Right cardiac atrium (tissue), 5 donors: ENCODE measurements around the gene NINJ1. TPM values are rescaled to one million over a fixed set of nuclear protein-coding genes. Genes with fewer than 3 reads are reported as not detected.

Source experiments
- ATAC-seq, 2 donors: fragments of 200-7000 bp; cut with Tn5 transposase; one replicate each; pipeline versions ENCODE4 v1.8.0 to v1.9.1; 2020; ENCODE audit warnings: moderate library complexity in 2 of 2, mild to moderate bottlenecking in 1 of 2
- DNase-seq, 3 donors: peaks; one replicate each; pipeline ENCODE4 v3.0.0-alpha.2; 2020
- H3K27ac ChIP-seq: one replicate; pipeline ENCODE4 v1.5.1; 2013; ENCODE audit warnings: mild to moderate bottlenecking, low read length, control low read depth, moderate library complexity
- H3K27me3 ChIP-seq: one replicate; pipeline ENCODE4 v1.6.1; 2013; ENCODE audit not compliant: control insufficient read depth, insufficient read depth
- H3K4me1 ChIP-seq: one replicate; pipeline ENCODE4 v1.6.1; 2013; ENCODE audit warnings: low read length; ENCODE audit not compliant: control insufficient read depth, insufficient read depth
- H3K4me3 ChIP-seq: one replicate; pipeline ENCODE4 v1.5.1; 2013; ENCODE audit warnings: low read length, control low read depth
- H3K9me3 ChIP-seq: one replicate; pipeline ENCODE4 v1.6.1; 2013; ENCODE audit warnings: low read length; ENCODE audit not compliant: control insufficient read depth
- WGBS: extraction: QIAGEN DNeasy Blood & Tissue Kit; methylation state at CpG from one replicate; pipeline ENCODE4 v1.1.7; 2013; 5-methylcytosine and 5-hydroxymethylcytosine counted together
- intact Hi-C, 4 donors: fragments of 100-400 bp; cut with DNase I; formaldehyde crosslinking; loops; one replicate each; pipeline versions ENCODE4 v1.11.0 to v1.14.0; 2022 to 2023
- polyA plus RNA-seq: library from polyadenylated mRNA; stranded (reverse); fragments of 200-250 nt; gene quantifications from one replicate; pipeline ENCODE4 v1.2.3, GENCODE V29; 2013
- total RNA-seq, 4 donors: library from RNA; stranded (reverse); fragmentation: NEBNext Ultra II Directional; extraction: Animal tissue kit (Norgen Biotek cat#: 25700); gene quantifications; one replicate each; pipeline ENCODE4 v1.2.1, GENCODE V29; 2021
- donor health status: healthy with polysubstance abuse.
- donor health status: DM: no; HTN: yes; CAD: no.
- donor health status: DM: no; HTN: no; CAD: no.
- donor health status: DM: no; HTN: yes; CAD: no; lungs with severe emphysema.
- donor health status: DM: yes; HTN: yes; CAD: no.

Gene NINJ1
- total and polyA plus RNA-seq, 5 donors, result 42.9 to 96.2 (median 62.8) TPM

DNA sequence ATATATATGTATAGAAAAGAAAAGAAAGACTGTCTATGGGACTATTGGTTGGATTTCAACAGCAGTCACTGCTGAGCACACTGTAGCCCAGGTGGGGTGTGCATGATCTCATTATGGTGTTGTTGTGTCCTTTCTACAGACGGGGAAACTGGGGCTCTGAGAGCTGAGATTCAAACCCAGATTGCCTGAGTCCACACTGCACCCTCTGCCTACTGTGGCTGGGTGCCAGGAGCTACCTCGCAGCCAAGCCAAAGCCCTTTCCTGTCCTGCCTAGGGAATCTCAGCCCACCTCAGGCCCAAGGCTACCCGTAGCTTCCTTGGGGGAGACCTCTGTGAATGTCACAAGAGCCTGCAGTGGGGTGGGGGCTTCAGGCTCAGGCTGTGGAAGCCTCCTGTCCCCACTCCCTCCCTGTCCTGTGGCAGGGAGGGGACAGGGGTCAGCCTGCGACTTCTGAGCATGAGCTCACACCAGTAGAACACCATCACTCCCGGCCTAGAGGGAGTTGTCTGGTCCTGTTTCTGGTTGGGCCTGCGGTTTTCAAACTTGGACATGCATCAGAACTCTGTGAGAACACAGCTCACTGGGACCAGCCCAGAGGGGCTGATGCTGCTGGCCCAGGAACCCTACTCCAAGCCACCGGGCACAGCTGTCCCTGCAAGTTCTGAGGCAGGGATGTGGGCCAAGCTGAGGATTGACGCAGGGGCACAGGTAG lies 7.9 kb upstream of the NINJ1 start:
- peaks cover 5% of the 10 kb centered on the region for H3K4me1 ChIP-seq
- H3K4me3 ChIP-seq, result no peak overlapping the region
- DNase-seq (peak in 1 of 3 donors; percentile 50), ATAC-seq (no peak)
- H3K27me3 ChIP-seq, result no peaks in the 10 kb centered on the region
- intact Hi-C loops, result no loop called here
- no peak overlapping the region for H3K27ac ChIP-seq
- 74% methylated on average over 8 of the region's 8 CpGs for WGBS
- no peaks in the 10 kb centered on the region for H3K9me3 ChIP-seq

DNA sequence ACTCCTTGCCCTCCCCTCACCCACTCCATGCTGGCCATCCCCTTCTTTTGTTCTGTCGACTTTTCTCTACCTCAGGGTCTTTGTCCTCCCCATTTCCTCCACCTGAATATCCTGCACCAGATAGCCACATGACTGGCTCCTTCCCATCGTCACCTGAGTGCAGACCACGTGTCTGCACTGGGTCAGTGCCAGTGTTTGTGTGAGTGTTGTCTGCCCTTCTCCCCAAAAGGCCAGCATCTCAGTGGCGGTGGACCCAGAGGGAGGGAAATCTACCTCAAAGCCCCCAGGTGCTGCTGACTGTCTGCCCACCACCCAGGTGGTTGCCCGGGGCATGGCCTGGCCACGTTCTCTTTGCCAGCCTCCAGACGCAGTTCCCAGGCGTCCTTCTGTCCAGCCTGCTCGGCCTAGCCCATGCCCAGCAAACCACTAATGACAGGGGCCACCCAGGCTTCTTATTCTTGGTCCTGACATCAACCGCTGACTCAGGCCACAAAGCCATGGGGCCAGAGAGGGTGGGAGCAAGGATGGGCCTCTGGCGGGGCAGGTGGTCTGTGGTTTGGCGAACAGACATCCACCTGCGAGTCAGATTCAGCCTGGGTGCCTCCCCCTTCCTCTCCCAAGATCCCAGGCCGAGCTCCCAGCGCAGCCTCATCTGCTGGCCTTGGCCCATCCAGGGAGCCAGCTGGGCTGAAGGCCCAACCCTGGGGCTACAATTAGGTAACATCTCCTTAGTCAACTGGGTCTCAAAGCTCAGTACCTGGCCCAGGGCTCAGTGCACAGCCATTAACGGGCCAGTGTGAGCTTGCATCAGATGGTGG lies 5.5 kb upstream of the NINJ1 start:
- H3K27ac ChIP-seq, result no peak overlapping the region
- DNase-seq (peak in 1 of 3 donors; percentile 18), ATAC-seq (no peak)
- peaks cover 5% of the 10 kb centered on the region for H3K4me1 ChIP-seq
- H3K27me3 ChIP-seq, result no peaks in the 10 kb centered on the region
- no peaks in the 10 kb centered on the region for H3K9me3 ChIP-seq
- intact Hi-C loops, result no loop called here
- 88% methylated on average over 16 of the region's 16 CpGs for WGBS
- H3K4me3 ChIP-seq, result no peak overlapping the region

GRCh38 chr9:93138171-93138764 lies 4.2 kb upstream of the NINJ1 start:
- peak in 1 of 3 donors; percentile 27 for DNase-seq
- Histone ChIP-seq H3K9me3 (no peaks in the 10 kb centered on the region), H3K27ac (no peak overlapping the region), H3K4me3 (no peak overlapping the region), H3K27me3 (no peaks in the 10 kb centered on the region), H3K4me1 (no peaks in the 10 kb centered on the region)
- WGBS, result 66% methylated on average over 7 of the region's 7 CpGs
- no peak for ATAC-seq
- intact Hi-C loops, result no loop called here

GRCh38 chr9:93137362-93137761 lies 3.3 kb upstream of the NINJ1 start:
- Histone ChIP-seq H3K4me1 (peaks cover 3% of the 10 kb centered on the region), H3K27me3 (no peaks in the 10 kb centered on the region), H3K9me3 (no peaks in the 10 kb centered on the region), H3K27ac (no peak overlapping the region), H3K4me3 (no peak overlapping the region)
- no peak for ATAC-seq
- WGBS, result 87% methylated on average over 11 of the region's 11 CpGs
- DNase-seq, result peak in 1 of 3 donors; percentile 56
- intact Hi-C loops, result no loop called here

- ATAC-seq (no peak), DNase-seq (peak in 1 of 3 donors; percentile 60)
These were observed 2.0 kb upstream of the NINJ1 start for GRCh38 chr9:93136011-93136440.

DNA sequence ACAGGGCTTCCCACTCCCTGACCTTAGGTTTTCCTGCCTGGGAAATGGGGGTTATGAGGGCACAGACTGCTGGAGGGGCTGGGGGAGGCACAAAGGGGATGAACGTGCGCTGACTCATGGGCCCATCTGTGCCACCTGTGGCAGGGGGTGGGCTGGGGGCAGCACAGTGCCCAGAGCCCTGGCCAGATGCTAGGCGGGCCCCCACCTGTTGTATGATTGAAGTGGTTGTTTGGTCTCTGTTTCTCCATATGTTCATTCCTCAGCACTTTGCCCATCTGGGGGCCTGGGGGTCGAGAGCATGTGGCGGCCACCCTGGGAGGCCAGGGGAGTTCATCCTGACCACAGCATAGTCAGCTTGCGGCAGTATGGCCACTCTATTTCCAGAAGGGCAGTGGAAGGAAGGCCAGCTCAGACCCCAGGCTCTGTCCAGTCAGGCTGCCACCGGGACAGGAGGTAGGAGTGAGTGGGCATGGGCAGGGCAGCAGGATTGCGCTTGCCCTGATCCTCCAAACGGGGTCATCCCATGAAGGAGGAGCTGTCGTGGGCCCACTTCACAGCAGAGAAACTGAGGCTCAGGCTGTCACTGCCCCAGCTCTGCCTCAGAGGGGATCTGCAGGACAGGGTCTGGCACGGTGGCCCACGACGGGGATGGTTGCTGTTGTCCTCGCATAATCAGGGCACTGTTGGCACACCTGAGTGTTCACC lies 841 bp upstream of the NINJ1 start:
- Histone ChIP-seq H3K9me3 (no peaks in the 10 kb centered on the region), H3K27me3 (no peaks in the 10 kb centered on the region), H3K27ac (peak overlapping the region; percentile 87), H3K4me3 (peak overlapping the region; percentile 69), H3K4me1 (peaks cover 17% of the 10 kb centered on the region)
- 81% methylated on average over 14 of the region's 14 CpGs for WGBS
- DNase-seq (peak in 1 of 3 donors; percentile 52), ATAC-seq (no peak)
- intact Hi-C loops, result no loop called here

More at GRCh38 chr9:93136011-93136440, 2.0 kb upstream of the NINJ1 start:
- intact Hi-C loops, result no loop called here
- WGBS, result 54% methylated on average over 11 of the region's 11 CpGs
- Histone ChIP-seq H3K4me1 (peaks cover 14% of the 10 kb centered on the region), H3K27me3 (no peaks in the 10 kb centered on the region), H3K4me3 (no peak overlapping the region), H3K9me3 (no peaks in the 10 kb centered on the region), H3K27ac (no peak overlapping the region)

- no peaks in the 10 kb centered on the region for H3K27me3 ChIP-seq
- peak; percentile 83 to 93 (median 90) for DNase-seq
- H3K9me3 ChIP-seq, result no peaks in the 10 kb centered on the region
- intact Hi-C loops, result no loop called here
- ATAC-seq, result peak; percentile 73 to 75
- H3K4me3 ChIP-seq, result peak overlapping the region; percentile 69
- peaks cover 21% of the 10 kb centered on the region for H3K4me1 ChIP-seq
- WGBS, result under 1% methylated on average over 34 of the region's 34 CpGs
- peak overlapping the region; percentile 88 for H3K27ac ChIP-seq
These were observed 403 bp downstream of the NINJ1 start for GRCh38 chr9:93133681-93134014.

GRCh38 chr9:93132946-93133680 lies 938 bp downstream of the NINJ1 start:
- peak overlapping the region; percentile 69 for H3K4me3 ChIP-seq
- peak in 2 of 3 donors; percentile 72 to 78 for DNase-seq
- no peaks in the 10 kb centered on the region for H3K9me3 ChIP-seq
- whole genome bisulfite sequencing, result 28% methylated on average over 21 of the region's 21 CpGs
- ATAC-seq, result peak; percentile 12
- intact Hi-C loops, result no loop called here
- H3K27ac ChIP-seq, result peak overlapping the region; percentile 88
- peaks cover 21% of the 10 kb centered on the region for H3K4me1 ChIP-seq
- H3K27me3 ChIP-seq, result no peaks in the 10 kb centered on the region

DNA sequence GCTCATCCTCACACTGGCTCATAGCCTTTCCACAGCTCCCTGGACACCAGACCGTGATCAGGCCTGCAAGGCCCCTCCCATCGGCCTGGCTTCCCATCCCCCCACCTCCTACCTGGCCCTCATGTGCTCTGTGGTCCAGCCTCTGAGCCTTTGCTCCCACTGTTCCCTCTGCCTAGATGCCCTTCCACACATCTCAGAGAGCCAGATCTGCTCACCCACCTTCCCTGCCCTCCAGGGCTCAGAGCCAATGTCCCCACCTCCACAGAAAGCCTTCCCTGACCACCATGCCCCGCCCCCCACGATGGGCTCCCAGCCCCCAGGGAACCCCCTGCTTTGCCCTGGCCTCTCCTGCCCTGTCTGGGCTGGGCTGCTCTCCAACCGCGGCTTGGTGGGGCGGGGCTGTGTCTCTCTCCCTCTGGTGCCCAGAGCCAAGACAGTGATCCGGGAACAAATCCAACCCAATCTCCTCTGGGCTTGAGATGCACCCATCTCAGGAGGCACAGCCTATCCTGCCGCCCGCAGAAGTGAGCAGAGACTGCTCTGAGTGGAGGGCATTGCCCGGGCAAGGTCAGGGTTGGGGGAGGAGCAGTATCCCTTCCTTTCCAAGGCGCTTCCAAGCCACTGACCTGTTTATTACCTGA lies 1.6 kb downstream of the NINJ1 start:
- peak; percentile 6 to 30 for ATAC-seq
- H3K27me3 ChIP-seq, result no peaks in the 10 kb centered on the region
- 29% methylated on average over 12 of the region's 12 CpGs for whole genome bisulfite sequencing
- peak overlapping the region; percentile 69 for H3K4me3 ChIP-seq
- DNase-seq, result peak; percentile 54 to 92 (median 84)
- peaks cover 21% of the 10 kb centered on the region for H3K4me1 ChIP-seq
- intact Hi-C loops, result no loop called here
- no peaks in the 10 kb centered on the region for H3K9me3 ChIP-seq
- peak overlapping the region; percentile 88 for H3K27ac ChIP-seq
